ENCODE measurements around the gene ENG.

ENG gene

DNA sequence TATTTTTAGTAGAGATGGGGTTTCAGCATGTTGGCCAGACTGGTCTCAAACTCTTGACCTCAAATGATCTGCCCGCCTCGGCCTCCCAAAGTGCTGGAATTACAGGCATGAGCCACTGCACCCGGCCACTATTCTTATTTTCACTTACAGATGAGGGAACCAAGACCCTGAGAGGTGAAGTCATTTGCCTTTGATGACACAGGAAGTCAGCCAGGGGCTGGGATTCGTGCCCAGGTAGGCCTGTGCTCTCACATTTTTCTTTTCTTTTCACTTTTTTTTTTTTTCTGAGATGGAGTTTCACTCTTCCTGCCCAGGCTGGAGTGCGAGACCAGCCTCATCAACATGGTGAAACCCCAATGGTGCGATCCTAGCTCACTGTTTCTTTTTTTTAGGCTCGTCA lies 22.2 kb downstream of the ENG start:
- Histone ChIP-seq H3K4me1 (no peaks in the 10 kb centered on the region), H3K9me3 (no peaks in the 10 kb centered on the region), H3K27me3 (no peaks in the 10 kb centered on the region), H3K36me3 (no peaks in the 10 kb centered on the region), H3K4me3 (ENCODE audit: low read depth, low read length) (no peak overlapping the region)
- TF ChIP-seq, protein P1, sequence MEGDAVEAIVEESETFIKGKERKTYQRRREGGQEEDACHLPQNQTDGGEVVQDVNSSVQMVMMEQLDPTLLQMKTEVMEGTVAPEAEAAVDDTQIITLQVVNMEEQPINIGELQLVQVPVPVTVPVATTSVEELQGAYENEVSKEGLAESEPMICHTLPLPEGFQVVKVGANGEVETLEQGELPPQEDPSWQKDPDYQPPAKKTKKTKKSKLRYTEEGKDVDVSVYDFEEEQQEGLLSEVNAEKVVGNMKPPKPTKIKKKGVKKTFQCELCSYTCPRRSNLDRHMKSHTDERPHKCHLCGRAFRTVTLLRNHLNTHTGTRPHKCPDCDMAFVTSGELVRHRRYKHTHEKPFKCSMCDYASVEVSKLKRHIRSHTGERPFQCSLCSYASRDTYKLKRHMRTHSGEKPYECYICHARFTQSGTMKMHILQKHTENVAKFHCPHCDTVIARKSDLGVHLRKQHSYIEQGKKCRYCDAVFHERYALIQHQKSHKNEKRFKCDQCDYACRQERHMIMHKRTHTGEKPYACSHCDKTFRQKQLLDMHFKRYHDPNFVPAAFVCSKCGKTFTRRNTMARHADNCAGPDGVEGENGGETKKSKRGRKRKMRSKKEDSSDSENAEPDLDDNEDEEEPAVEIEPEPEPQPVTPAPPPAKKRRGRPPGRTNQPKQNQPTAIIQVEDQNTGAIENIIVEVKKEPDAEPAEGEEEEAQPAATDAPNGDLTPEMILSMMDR (IDR thresholded peaks at IDR 0.05; ENCODE audit: low read depth, low read length), result no peak
- DNase-seq, result no peak

DNA sequence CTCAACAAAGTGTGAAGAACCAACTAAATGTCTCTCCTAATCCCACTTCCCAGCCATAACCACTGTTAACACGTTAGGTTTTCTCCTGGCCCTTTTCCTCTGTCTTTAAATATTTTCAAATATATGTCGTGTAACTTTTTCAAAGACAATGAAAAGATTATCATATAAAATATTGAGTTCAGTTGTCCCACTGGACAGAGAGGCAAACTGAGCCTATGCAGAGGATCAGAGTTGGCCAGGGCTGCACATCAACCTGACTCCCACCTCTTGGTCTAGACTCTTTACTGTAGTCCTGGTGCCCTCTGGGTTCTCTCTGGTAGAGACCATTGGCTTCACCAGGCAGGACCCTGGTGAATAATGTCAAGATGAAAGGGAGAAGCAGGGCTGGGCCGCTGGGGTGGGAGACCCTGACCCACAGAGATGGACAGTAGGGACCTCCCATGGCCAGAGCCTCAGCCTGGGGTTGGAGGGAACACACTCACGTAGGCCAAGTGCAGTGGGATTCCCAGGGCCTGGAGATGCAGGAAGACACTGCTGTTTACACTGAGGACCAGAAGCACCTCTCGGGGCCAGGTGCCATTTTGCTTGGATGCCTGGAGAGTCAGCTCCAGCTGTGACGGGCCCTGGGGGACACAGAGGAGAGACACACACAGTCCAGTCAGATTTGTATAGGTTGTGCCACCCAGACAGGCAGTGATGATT lies 25.1 kb downstream of the ENG start:
- TF ChIP-seq, protein P1 (IDR thresholded peaks at IDR 0.05; ENCODE audit: low read depth, low read length), result no peak
- no peak overlapping the region for H3K4me3 ChIP-seq (ENCODE audit: low read depth, low read length)
- DNase-seq, result no peak
- H3K27me3 ChIP-seq, result no peaks in the 10 kb centered on the region
- H3K9me3 ChIP-seq, result no peaks in the 10 kb centered on the region
- no peaks in the 10 kb centered on the region for H3K36me3 ChIP-seq
- H3K4me1 ChIP-seq, result peaks cover 3% of the 10 kb centered on the region; the same call in 1 of the 2 replicates

DNA sequence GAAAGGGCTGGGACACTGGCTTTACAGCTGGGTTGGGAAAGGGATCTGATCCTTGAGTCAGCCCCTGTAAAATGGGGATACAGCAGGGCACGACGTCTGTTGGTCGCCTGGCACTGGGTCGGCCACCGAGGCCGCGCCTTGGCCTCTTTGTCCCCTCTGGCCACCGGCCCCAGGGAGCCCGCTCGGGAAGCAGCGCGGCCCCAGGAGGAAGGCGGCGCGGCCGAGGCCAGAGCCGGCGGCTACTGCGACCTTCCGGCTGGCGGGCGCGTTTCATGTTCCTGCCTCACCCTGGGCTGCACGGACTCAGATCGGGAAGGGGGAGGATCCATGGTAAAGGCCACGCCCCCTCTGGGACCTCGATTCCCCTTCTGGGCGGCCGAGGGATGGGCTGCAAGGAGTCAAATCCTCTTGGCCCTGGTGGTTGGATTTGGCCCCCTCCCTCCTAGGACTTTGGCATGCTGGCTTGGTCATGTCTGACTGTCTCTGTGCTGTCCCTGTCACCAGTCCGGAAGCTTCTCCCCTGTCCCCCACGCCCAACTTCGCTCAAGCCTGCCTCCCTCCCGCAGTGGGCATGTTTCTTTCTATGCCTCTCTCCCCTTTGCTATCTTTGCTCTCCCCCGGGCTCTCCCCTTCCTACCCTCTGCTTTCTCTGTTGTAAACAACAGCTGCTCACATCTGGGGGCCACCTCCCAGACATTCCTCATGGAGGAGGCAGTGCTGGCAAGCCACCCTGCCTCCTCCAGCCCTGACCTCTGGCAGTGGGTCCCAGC lies 26.0 kb downstream of the ENG start:
- DNase-seq, result peak; percentile 88
- H3K27me3 ChIP-seq, result no peaks in the 10 kb centered on the region
- no peaks in the 10 kb centered on the region for H3K9me3 ChIP-seq
- H3K4me3 ChIP-seq (ENCODE audit: low read depth, low read length), result peak overlapping the region; percentile 49
- peaks cover 3% of the 10 kb centered on the region; the same call in 1 of the 2 replicates for H3K4me1 ChIP-seq
- no peaks in the 10 kb centered on the region for H3K36me3 ChIP-seq
- TF ChIP-seq, protein P1 (IDR thresholded peaks at IDR 0.05; ENCODE audit: low read depth, low read length), result no peak

DNA sequence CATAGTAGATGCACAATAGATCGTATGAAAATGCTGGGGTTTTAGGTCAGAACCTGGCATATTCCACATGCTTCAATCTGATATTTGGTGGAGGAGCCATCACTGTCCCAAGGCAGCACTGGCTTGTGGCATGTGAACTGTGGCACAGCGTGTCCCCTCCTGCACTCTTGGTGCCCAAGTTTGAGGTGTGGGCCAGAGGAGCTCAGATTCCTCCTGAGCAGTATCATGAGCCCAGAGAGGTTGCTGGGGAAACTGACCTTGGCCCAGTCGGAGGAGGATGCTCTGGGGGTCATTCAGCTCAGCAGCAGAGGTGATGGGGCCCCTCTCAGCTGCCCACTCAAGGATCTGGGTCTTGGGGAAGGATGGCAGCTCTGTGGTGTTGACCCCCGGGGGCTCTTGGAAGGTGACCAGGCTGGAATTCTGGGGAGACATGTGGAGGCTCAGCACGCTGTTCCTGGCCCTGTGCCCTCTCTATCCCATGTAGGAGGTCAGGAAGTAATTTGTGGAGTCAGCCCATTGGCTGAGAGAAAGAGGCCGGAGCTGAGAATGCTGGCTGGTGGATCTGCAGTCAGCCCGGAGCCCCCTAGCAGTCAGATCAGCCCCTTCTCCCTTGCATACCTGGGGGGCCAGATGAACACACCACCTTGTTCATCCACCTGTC lies 28.1 kb downstream of the ENG start:
- TF ChIP-seq, protein P1 (IDR thresholded peaks at IDR 0.05; ENCODE audit: low read depth, low read length), result no peak
- peaks cover 3% of the 10 kb centered on the region; the same call in 1 of the 2 replicates for H3K4me1 ChIP-seq
- H3K4me3 ChIP-seq (ENCODE audit: low read depth, low read length), result no peak overlapping the region
- H3K27me3 ChIP-seq, result no peaks in the 10 kb centered on the region
- H3K9me3 ChIP-seq, result no peaks in the 10 kb centered on the region
- H3K36me3 ChIP-seq, result no peaks in the 10 kb centered on the region
- DNase-seq, result no peak

DNA sequence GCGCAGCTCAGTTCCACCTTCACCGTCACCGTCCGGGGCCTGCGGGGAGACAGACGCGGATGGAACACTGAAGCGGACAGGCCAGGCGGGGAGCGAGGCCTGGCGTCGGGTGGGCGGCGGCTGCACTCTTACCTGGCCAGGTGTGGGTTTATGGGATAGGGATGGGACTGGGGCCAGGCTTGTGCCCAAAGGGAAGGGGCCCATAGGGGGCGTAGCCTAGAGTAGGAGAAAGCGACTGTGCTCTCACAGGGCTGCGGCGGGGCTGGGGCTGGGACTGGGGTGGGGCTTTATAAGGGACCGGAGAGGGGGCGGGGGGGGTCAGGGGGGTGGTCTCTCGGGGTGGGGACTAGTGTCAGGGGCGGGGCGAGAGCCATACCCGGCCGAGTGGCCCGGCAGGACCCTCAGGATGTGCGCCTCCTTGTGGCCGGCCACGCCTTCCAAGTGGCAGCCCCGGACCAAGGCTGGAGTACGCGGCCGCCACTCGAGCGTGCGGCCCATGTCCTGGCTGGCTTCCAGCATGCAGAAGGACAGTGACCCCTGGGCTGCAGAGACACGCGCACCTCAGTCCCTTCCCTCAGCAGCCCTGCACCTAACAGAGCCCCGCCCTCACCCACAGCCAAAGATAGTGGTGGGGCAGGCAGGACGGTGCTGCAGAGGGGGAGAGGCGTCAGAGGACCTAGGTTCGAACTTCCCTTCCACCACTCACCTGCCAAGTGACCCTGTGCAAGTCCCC lies 29.0 kb downstream of the ENG start:
- H3K4me1 ChIP-seq, result peaks cover 3% of the 10 kb centered on the region; the same call in 1 of the 2 replicates
- DNase-seq, result peak; percentile 74
- H3K9me3 ChIP-seq, result no peaks in the 10 kb centered on the region
- TF ChIP-seq, protein P1 (IDR thresholded peaks at IDR 0.05; ENCODE audit: low read depth, low read length), result peak; percentile 51
- H3K36me3 ChIP-seq, result no peaks in the 10 kb centered on the region
- no peaks in the 10 kb centered on the region for H3K27me3 ChIP-seq
- no peak overlapping the region for H3K4me3 ChIP-seq (ENCODE audit: low read depth, low read length)
